Measurements from ENCODE around the gene P2RX3.

P2RX3 gene

GRCh38 chr11:57310091-57310490, 28.1 kb upstream of the P2RX3 start:
- no peak for DNase-seq

GRCh38 chr11:57310630-57311086, 27.5 kb upstream of the P2RX3 start:
- DNase-seq = peak; percentile 29

- no peak for DNase-seq
Measured at GRCh38 chr11:57311109-57311936, 26.8 kb upstream of the P2RX3 start.

GRCh38 chr11:57312511-57313021, 25.6 kb upstream of the P2RX3 start:
- DNase-seq = no peak

GRCh38 chr11:57313071-57313787, 24.9 kb upstream of the P2RX3 start:
- no peak for DNase-seq

- no peak for DNase-seq
Measured at GRCh38 chr11:57313788-57314135, 24.4 kb upstream of the P2RX3 start.

GRCh38 chr11:57314221-57314973, 23.8 kb upstream of the P2RX3 start:
- DNase-seq = no peak

- no peak for DNase-seq
Measured at GRCh38 chr11:57315491-57315890, 22.7 kb upstream of the P2RX3 start.

GRCh38 chr11:57316017-57316416, 22.1 kb upstream of the P2RX3 start:
- no peak for DNase-seq

- no peak for DNase-seq
Measured at GRCh38 chr11:57318178-57318577, 20.0 kb upstream of the P2RX3 start.

- no peak for DNase-seq
Measured at GRCh38 chr11:57320067-57320718, 18.0 kb upstream of the P2RX3 start.

- DNase-seq = no peak
Measured at GRCh38 chr11:57320719-57321387, 17.3 kb upstream of the P2RX3 start.

GRCh38 chr11:57321388-57322255, 16.5 kb upstream of the P2RX3 start:
- DNase-seq = no peak

GRCh38 chr11:57322256-57323166, 15.6 kb upstream of the P2RX3 start:
- DNase-seq = no peak

GRCh38 chr11:57323167-57323854, 14.8 kb upstream of the P2RX3 start:
- no peak for DNase-seq

- DNase-seq = no peak
Measured at GRCh38 chr11:57323855-57324153, 14.3 kb upstream of the P2RX3 start.

- peak; percentile 55 for DNase-seq
Measured at GRCh38 chr11:57324154-57324885, 13.8 kb upstream of the P2RX3 start.

- peak; percentile 94 for DNase-seq
Measured at GRCh38 chr11:57324886-57325734, 13.0 kb upstream of the P2RX3 start, which contains the start of gene TNKS1BP1. Gene TNKS1BP1, minus strand, starts transcription at chr11:57324952. Its CDS starts 3,067 bp downstream, at chr11:57321885.
